GM21528 (cell line): ENCODE data around the gene FNIP2.
A peak's percentile ranks its signal among the peaks of the same experiment; 100 is the strongest.
"Not testable (repeated sequence)": the region's sequence is repeated elsewhere in the genome, so short reads cannot be mapped to it uniquely, and the experiment has no call there.

Experiments
- ATAC-seq: cut with Tn5 transposase; IDR thresholded peaks from one replicate; pipeline ENCODE4 v1.9.1; 2021; ENCODE audit warnings: mild to moderate bottlenecking, moderate library complexity; ENCODE audit not compliant: unreplicated experiment, low FRiP score

Gene FNIP2

DNA sequence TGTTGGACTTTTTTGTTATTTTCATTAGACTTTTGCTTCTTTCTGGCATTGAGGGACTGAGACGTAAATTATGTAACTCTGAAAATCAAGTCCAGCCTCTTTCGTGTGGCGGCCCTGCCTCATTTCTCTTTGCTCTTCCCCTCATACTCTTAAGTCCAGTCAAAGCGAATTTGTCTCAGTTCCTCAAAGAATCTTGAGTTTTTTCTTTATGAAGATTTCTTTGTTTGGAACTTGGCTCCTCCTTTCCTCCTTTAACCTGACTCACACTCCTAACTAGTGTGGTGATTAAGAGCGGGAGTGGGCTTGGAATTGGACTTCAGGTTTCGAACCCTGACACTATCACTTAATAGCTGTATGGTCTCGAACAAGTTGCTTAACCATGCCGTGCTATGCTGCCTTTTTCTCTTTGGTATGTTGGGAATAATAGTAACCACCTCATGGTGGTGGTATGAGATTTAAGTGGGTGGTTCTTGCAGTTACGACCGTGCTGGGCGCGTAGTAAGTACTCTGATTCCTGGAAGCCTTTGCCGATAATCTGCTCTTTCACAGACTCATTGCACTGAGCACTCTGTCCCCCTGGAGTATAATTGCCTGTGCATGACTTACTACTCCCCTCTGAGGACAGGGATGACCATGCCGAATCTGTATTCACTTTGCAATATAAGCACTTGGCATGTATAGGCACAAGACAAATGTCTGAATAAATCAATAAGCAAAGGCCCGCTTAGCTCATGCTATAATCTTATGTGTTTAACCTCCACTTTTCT, 19.1 kb downstream of the FNIP2 start:
- ATAC-seq: no peak

DNA sequence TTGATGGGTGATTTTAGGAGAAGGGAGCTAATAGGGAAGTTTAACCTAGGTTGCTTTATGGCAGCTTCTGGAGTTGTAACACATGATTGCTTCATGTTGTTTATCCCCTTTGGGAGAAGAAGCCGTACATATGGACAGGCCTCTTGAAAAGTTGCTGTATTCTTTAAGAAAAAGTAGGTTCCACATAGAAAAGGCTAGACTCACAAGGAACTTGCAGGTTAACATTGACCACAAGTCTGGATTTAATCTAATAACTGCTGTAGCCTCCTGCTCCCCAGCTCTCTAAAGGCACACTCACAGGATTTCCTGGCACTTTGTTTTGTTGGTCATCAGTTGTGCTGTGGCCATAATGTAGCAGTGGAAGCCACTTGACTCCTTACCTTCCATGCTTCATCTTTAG, 19.7 kb downstream of the FNIP2 start:
- ATAC-seq: no peak

DNA sequence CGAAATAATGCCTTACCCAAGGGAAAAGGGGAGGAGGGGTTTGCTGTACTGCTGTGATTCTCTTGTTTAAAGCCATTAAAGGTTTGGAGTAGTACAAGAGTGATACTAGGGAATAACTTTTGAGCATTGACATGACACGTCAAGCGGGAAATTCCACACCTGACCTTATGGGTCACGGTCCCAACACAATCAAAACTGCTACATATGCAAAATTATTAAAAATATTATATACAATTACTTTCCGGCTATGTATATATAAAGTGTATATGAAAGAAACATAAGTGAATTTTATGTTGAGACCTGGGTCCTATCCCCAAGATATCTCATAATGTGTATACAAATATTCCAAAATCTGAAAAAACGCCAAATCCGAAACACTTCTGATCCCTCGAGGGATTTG, 21.0 kb downstream of the FNIP2 start:
- no peak for ATAC-seq

DNA sequence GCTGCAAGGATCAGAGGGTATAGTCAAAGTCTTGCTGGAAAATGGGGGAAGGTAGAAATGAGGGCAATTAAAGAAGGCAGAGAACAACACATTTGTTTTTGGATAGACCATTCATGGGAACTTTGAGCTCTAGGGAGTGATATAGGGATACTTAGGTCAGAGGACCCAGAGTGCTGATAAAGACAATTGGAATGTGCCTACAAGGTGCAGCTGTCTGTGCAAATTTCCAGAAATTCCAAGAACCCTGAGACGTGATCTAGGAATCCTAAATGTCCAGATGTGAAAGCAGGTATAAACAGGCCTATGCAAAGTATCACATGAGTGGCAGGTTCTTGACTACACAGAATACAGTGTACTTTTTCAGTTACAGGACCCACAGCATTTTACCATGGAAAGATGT, 24.2 kb downstream of the FNIP2 start:
- no peak for ATAC-seq

DNA sequence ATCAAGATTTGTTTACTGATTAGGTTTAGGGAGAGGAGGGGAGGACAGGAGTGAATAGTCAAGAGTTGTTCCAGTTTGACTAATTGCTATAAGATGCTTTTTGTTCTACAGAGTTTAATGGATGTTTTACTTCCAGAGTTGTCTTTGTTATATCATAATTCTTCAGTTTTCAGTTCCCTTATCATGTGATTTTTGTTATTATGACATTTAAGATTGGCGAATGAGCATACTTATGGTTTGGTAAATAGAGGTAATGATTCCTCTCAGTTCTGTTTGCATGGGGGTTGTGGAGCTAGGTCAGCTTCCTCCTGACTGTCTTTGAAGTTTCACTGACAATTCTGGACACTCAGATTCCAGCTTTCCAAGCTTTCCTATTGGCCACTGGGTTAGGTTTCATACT, 24.6 kb downstream of the FNIP2 start:
- not testable (repeated sequence) for ATAC-seq

DNA sequence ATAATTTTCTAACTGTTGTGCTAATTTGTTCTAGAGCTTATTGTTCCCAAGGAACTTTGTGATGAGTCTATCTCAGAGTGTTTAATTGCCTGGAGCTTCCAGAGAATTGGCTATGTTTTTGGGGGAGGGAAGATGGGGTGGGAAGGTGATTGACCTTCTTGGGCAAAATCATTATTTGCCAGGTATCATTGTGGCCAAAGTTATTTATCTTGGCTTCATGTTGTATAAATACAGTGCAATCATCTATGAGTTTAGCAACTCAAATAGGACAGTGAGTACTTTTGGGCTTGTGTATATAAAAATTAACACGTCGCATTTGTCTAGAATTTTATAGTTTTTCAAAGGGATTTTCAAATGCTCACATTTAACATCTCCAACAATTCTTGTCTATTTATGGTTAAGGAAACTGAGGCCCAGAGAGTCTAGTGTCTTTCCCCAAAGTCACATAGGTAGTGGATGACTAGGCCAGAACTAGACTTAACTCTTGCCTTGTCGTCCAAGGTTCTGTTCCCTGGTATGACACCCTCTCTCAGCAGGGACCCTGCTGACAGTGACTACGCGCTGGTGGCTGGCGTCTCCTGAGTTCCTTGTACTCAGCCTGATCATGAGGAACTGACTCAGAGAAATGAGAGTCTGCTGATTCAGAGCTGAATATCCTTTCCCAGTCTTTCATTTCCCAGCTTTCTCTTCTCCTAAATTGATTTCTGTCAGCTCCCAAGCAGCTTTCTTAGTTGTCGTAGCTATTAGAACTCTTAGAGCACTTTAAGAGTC, 27.7 kb downstream of the FNIP2 start:
- ATAC-seq: no peak

DNA sequence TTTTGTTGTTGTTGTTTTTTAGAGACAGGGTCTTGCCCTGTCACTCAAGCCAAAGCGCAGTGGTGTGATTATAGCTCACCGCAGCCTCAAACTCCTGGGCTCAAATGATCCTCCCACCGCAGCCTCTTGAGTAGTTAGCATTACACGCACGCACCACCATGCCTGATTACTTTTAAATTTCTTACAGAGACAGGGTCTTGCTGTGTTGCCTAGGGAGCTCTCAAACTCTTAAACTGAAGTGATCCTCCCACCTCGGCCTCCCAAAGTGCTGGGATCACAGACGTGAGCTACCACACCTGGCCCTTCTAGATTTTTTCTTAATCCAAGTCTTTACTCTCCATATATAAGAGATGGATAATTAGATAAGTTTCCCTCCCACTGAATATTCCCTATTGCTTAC, 29.2 kb downstream of the FNIP2 start:
- no peak for ATAC-seq

DNA sequence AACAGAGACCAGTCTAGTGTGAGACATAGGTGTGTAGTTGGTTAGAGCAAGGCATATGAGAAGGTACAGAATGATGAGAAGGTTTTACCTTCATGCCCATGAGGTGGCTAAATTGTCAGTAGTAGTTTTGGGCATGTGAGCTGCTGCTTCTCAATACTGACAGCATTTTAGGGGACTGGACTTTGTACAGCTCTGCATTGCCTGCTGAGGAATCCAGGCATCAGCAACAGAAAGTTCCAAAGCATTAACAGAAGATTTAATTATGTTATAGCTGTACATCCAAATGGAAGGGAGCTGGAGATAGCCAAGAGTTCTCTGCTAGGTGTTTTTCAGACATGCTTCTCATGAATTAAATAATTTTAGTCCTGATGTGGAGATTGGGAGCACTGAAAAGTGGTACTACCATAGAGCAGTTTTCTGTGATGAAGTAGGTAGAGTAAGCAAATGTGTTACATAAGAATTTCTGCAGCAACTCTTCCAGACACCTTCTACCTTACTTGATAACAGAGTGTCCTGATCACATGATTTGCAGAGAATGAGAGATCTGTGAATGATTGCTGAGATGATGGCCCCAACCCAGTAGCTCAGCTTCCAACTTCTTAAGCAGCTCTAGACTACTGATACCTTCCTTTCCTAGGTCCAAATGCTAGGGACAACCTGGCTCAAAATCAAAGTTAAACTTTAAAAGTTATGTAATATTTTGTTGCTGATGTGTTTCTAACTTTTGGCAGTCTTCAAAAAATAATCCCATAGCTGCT, 30.4 kb downstream of the FNIP2 start:
- no peak for ATAC-seq

DNA sequence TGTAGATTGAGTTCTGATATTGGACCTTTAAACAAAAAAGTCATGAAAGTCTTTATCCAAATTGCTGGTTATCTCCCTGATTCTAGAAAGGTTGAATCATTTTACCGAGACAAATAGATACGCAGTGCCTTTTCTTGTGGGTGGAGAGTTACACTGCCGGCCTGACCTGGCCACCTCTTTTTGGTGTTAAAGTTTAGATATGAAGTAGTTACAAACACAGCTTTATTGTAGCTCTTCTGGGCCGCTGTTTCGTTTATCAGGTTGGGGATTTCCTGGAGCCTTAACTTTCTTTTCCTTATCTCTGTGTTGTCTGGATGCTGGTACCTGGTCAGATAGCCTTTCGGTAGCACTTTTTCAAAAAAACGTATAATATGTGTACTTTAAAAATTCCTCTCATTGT, 31.0 kb downstream of the FNIP2 start:
- ATAC-seq: no peak

DNA sequence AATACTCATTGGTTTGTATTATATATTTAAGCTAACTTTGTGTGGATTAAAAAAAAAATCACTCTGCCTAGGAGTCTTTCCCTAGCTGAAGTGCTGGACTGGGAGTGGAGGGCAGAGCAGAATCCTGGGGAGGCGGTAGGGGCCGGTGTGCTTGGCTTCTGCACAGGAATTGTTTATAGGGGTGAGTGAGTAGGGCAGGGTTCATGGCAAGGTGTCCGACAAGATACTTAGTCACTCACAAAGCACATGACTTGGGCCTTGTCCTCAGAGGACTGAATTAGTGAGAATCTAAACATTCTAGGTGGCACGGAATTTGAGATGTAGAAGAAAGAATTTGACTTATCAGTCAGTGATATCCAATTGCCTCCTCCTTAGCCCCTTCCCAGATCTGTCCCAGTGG, 32.2 kb downstream of the FNIP2 start:
- no peak for ATAC-seq

DNA sequence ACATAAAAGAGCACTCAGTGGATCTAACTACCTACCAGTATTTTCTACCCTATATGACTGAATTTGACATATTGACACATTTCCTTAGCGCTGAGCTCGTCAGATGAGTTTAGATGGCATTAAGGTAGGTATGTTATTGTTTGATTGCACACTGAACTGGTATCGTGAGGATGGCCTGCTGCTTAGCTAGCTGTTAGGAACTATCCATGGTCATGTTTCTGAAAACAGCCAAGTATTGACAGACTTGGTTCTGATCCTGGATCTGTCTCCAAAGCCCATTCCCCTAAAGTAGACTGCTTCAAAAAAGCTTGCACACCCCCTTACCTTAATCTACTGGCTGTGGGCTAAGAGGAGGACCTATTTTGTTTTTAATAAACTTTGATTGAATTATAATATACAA, 32.9 kb downstream of the FNIP2 start:
- ATAC-seq: no peak

DNA sequence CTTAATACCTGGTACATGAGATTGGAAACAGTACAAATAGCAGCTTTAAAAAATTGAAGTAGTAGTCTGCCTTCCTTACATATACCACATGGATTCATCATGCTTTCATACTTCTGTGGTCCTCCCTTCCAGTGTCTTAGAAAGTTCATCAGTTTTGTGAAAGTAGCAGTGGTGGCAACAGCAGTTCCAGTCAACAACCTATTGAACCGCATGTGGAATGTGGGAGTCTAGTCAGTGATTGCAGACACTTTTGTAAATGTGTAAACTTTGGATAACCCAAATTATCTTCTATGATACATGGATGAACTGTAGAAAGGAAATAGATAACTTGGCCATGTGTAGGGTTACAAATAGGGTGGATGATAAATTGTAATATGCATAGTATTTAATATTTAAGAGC, 34.1 kb downstream of the FNIP2 start:
- no peak for ATAC-seq

DNA sequence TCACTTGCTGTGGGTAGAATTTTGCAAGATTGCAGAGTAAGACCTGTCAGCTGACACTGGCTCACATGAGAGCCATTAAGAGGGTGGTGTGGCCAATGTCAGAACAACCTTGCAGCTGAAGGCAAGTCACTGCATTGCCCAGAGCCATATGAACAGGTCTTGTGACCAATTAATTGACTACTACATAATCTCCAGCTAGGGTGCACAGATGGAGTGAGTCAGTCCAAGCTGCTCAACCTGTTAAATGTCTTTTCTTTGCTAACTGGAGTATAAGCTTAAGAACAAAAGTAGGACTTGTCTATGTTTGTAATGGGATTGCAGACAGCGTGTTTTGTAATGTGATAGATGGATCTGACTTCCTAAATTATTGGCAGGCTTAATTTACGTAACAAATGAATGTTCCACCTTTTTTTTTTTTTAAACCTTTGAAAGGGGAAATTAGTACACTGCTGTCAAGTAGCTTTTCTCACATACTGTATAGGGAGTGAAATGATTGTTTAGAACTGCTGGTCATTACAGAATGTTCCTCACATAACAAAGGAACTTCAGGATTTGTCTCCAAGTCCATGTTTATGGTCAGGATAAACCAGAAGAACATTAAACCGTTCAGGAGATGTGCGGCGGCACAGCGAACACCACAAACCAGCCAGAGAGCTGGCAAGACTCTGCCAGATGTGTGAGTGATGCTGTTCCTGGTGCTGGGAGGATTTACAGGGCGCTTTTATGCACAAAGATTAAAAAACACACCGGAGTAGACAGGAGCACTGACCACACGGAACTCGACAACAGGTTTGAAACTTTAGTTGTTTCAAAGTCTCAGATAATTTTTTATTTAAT, 37.0 kb downstream of the FNIP2 start:
- ATAC-seq: no peak

DNA sequence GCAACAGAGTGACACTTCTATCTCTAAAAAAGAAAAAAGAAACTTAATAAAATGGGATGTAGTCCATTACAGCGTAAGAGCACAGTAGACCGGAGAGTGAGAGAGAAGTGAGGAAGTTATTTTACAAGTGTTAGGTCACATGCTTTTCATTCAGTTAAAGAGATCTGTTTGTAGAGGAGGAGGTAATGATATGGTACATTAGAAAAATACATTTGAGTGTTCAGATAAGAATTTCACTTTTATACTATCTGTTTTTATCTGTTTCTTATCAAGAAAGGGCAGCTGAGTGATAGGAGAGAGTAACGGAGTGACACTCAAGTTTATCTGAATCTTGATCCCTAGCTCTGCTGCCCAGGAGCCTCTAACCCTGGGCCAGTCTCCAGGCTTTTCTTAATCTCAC, 38.9 kb downstream of the FNIP2 start:
- no peak for ATAC-seq

DNA sequence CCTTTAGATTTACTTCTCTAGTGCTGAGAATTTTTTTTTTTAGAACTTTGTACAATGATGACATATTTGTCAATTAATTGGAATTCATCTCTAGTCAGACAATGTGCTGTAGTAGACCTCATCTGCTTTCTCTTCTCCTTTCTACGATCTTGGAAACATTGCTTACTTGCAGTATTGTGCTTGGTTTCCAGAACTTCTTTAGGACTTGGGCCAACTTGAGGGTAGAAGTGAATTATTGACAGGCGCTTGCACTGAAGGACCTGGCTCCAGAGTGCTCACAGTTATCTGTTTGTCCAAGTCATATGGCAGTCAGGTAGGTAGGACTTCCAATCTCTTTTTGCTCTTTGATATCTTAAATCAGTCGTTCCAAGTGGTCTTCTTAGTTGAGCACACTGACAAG, 39.6 kb downstream of the FNIP2 start:
- no peak for ATAC-seq

DNA sequence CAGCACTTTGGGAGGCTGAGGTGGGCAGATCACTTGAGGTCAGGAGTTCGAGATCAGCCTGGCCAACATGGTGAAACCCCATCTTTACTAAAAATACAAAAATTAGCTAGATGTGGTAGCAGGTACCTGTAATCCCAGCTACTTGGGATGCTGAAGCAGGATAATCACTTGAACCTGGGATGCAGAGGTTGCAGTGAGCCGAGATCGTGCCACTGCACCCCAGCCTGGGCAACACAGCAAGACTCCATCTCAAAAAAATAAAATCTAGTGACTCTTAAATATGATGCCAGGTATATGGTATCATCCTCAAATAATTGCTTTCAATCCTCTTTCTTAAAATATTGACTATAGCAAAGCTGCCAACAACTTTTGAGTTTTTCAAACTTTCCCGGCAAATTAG, 40.4 kb downstream of the FNIP2 start:
- ATAC-seq: peak; percentile 0

DNA sequence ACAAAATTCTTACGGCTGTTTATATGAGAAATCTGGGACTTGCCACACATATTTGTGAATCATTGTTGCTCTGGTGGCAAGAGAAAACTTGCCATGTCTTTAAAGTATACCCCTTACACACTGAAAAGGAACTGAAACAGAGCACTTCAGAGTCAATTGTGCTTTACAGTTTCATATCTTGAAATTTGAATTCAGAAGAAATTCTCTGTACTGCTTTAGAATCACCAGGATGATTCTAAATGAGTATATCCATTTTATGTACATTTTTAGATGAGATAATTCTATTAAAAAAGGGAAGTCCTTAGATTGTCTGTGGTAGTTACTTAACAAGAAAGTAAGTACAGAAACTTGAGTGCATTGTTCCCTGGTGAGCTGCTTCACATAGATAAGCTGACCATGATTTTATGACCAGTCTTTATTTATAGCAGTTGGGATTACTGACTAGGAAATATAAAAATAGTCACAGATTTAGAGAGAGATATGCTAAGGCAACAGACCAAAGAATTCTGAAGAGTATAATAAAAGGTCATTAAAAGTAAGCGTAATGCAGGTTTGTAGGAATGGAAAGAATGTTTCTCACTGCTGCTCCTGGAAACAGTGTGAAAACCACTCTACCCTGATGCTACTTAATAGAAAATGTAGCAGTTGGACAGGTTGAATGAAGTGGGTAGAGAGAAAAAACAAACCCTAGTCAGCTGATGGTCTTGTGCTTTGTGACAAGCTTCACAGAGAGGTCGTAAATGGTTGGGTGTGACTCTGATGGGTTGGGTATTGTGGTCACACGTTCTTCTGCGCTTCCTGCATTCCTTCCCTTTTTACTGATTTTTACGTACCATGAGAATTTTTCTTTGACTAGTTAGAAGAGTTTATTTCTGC, 41.0 kb downstream of the FNIP2 start:
- ATAC-seq: peak; percentile 79

DNA sequence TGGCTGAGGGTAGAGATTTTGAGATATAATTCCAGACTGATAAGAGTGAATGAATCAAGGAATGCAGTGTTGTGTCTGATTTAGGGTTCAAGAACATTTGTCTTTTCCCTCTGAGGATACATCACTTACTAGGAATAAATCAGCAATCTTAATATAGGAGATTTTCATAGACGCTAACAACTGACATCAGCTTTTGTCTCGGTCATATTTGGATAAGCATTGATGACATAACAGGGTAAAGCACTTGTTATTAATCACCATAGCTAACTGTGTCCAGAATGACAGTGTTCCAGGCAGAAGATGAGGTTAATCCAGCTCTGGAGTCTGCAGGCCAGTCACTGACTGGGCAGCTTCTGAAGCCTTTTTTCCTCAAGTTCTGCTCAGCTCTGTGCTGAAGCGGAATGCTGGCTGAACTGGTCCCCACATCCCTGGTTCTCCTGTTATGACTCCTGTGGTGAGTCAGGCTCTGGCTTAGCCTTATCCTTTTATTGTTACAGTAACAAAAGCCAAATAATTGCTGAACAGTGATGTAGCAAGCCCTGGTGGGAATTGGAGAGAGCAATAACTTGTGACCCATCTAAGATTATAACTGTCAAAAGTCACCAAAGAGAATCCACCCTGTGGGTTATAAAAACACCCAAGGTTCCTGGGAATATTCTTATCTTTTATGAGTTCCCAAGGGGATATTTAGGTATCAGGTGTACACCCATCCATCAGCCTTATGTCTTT, 41.8 kb downstream of the FNIP2 start:
- ATAC-seq: no peak

DNA sequence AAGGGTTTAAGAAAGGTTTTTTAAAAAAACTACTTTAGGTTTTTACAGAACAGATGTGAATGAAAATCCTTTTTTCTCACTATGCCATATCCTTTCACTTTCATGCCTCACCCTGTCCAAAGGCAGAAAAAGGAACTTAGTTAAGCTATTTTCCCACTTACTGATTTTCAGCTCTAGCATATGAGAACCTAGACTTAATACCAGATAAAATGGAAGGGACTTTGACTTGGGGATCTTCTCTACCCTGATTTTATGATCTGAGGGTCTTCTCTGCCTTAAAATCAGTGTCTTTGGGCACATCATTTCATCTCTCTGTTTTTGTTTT, 42.4 kb downstream of the FNIP2 start:
- no peak for ATAC-seq
